Sigmoid colon (tissue), 7 donors: ENCODE data around the gene CLEC3B. TPM values are rescaled to one million over a fixed set of nuclear protein-coding genes. Genes with fewer than 3 reads are reported as not detected.

Experiments
- DNase-seq: peaks from one replicate; pipeline ENCODE4 v3.0.0-alpha.2; 2019
- H3K27ac ChIP-seq, 4 donors: fragments of 200-600 bp; sonication (generic); one replicate each; pipeline ENCODE4 v1.5.1; 2016 to 2019; ENCODE audit warnings: mild to moderate bottlenecking in 1 of 4
- H3K27me3 ChIP-seq, 3 donors: fragments of 200-600 bp; sonication (generic); one replicate each; pipeline ENCODE4 v1.5.1; 2019; ENCODE audit warnings: mild to moderate bottlenecking in 1 of 3
- H3K36me3 ChIP-seq, 4 donors: fragments of 200-600 bp; sonication (generic); one replicate each; pipeline ENCODE4 v1.5.1; 2016 to 2019
- H3K4me1 ChIP-seq, 4 donors: fragments of 200-600 bp; sonication (generic); one replicate each; pipeline ENCODE4 v1.5.1; 2017 to 2019
- H3K4me3 ChIP-seq, 4 donors: fragments of 200-600 bp; sonication (generic); one replicate each; pipeline ENCODE4 v1.5.1; 2017 to 2019; ENCODE audit warnings: mild to moderate bottlenecking in 2 of 4, moderate library complexity in 1 of 4
- H3K9me3 ChIP-seq, 4 donors: fragments of 200-600 bp in 3 of 4; sonication (generic) in 3 of 4; one replicate each; pipeline versions ENCODE4 v1.5.1 to v1.6.1; 2013 to 2019
- CTCF ChIP-seq, 4 experiments: fragments of 450-650 bp in 3 of 4; fragments of 200-600 bp in 1 of 4; IDR thresholded peaks; one replicate each; pipeline ENCODE4 v1.5.1; 2016 to 2019; ENCODE audit warnings: antibody characterized with exemption in 4 of 4, mild to moderate bottlenecking in 3 of 4, moderate library complexity in 2 of 4
- EP300 ChIP-seq, 4 donors: sonication (generic); formaldehyde crosslinking; IDR thresholded peaks; one replicate each; pipeline ENCODE4 v1.6.1; 2017; ENCODE audit warnings: antibody characterized with exemption in 4 of 4
- POLR2A ChIP-seq, 2 donors: fragments of 450-650 bp; IDR thresholded peaks; one replicate each; pipeline ENCODE4 v1.6.1; 2016; ENCODE audit warnings: antibody characterized with exemption in 2 of 2, mild to moderate bottlenecking in 2 of 2, moderate library complexity in 2 of 2
- POLR2AphosphoS5 ChIP-seq, 4 donors: sonication (generic); formaldehyde crosslinking; IDR thresholded peaks; one replicate each; pipeline ENCODE4 v1.6.1; 2017; ENCODE audit warnings: antibody characterized with exemption in 4 of 4
- WGBS, 2 donors: extraction: QIAGEN DNeasy Blood & Tissue Kit; methylation state at CpG; one replicate each; pipeline ENCODE4 v1.1.7; 2013; 5-methylcytosine and 5-hydroxymethylcytosine counted together
- intact Hi-C: fragments of 100-400 bp; cut with DNase I; formaldehyde crosslinking; loops from one replicate; pipeline ENCODE4 v1.15.1; 2023
- polyA plus RNA-seq, 3 donors: library from polyadenylated mRNA; stranded (reverse); fragments of 200-250 nt; gene quantifications; one replicate each; pipeline ENCODE4 v1.2.3, GENCODE V29; 2013
- total RNA-seq, 4 donors: library from RNA; depleted of rRNA; stranded (reverse); fragments of >200 nt; gene quantifications; one replicate each; pipeline ENCODE4 v1.1.0, GENCODE V29; 2016
- donor health status: healthy with polysubstance abuse.
- donor health status: Bipolar disorder and iron deficiency.
- donor health status: healthy.

CLEC3B gene
- total and polyA plus RNA-seq, 7 donors: 8.8 to 97.2 (median 35.3) TPM

GRCh38 chr3:45034612-45035252 is 8.6 kb downstream of the CLEC3B start:
- H3K4me3 ChIP-seq: no peak overlapping the region
- TF ChIP-seq CTCF (IDR thresholded peaks at IDR 0.05) (no peak), POLR2AphosphoS5 (IDR thresholded peaks at IDR 0.05) (no peak), EP300 (IDR thresholded peaks at IDR 0.05) (no peak), POLR2A (IDR thresholded peaks at IDR 0.05) (no peak)
- peaks cover 0 to 37% (median 30%) of the 10 kb centered on the region in 4 donors for H3K4me1 ChIP-seq
- no peaks in the 10 kb centered on the region for H3K9me3 ChIP-seq
- WGBS, 2 donors: 32 to 51% methylated on average over 3 of the region's 3 CpGs
- no peaks in the 10 kb centered on the region for H3K36me3 ChIP-seq
- peak; percentile 82 for DNase-seq
- intact Hi-C loops: loop anchor here (5.0 kb wide), 4 partner anchors 57 to 623 kb away; partner anchors contain the start of genes EXOSC7, TMEM158 and ZDHHC3
- peak overlapping the region; percentile 55 to 79 (median 70) for H3K27ac ChIP-seq
- H3K27me3 ChIP-seq: no peaks in the 10 kb centered on the region

- Histone ChIP-seq H3K27ac (peak overlapping the region; percentile 55 to 79 (median 70)), H3K4me1 (peaks cover 0 to 34% (median 27%) of the 10 kb centered on the region in 4 donors), H3K4me3 (peak overlapping the region; percentile 17 to 48 (median 44)), H3K27me3 (no peaks in the 10 kb centered on the region), H3K9me3 (no peaks in the 10 kb centered on the region), H3K36me3 (no peaks in the 10 kb centered on the region)
- intact Hi-C loops: loop anchor here (5.0 kb wide), 4 partner anchors 58 to 622 kb away; partner anchors contain the start of genes EXOSC7, TMEM158 and ZDHHC3
- DNase-seq: peak; percentile 79
- 23 to 31% methylated on average over 64 of the region's 64 CpGs for WGBS, 2 donors
- TF ChIP-seq EP300 (IDR thresholded peaks at IDR 0.05): no peak
- no peak for TF ChIP-seq POLR2A (IDR thresholded peaks at IDR 0.05)
- no peak for TF ChIP-seq POLR2AphosphoS5 (IDR thresholded peaks at IDR 0.05)
- no peak for TF ChIP-seq CTCF (IDR thresholded peaks at IDR 0.05)
Measured at GRCh38 chr3:45035441-45036301, 9.6 kb downstream of the CLEC3B start.

- Histone ChIP-seq H3K27ac (peak overlapping the region in 3 of 4 donors; percentile 66 to 79 (median 75)), H3K36me3 (no peaks in the 10 kb centered on the region), H3K4me1 (peaks cover 0 to 43% (median 29%) of the 10 kb centered on the region in 4 donors), H3K9me3 (no peaks in the 10 kb centered on the region), H3K4me3 (no peak overlapping the region), H3K27me3 (no peaks in the 10 kb centered on the region)
- WGBS, 2 donors: 2 to 3% methylated on average over 11 of the region's 11 CpGs
- DNase-seq: peak; percentile 95
- TF ChIP-seq POLR2A (IDR thresholded peaks at IDR 0.05) (no peak), EP300 (IDR thresholded peaks at IDR 0.05) (no peak), POLR2AphosphoS5 (IDR thresholded peaks at IDR 0.05) (peak in 3 of 4 donors; percentile 20 to 53 (median 35)), CTCF (IDR thresholded peaks at IDR 0.05) (peak; percentile 94 to 99 (median 94))
- intact Hi-C loops: loop anchor here (1.0 to 5.0 kb wide), 6 partner anchors 61 to 619 kb away; partner anchors contain the start of genes EXOSC7, TMEM158 and ZDHHC3
Measured at GRCh38 chr3:45037720-45038455, 11.8 kb downstream of the CLEC3B start.

- Histone ChIP-seq H3K4me3 (no peak overlapping the region), H3K4me1 (peaks cover 0 to 36% (median 13%) of the 10 kb centered on the region in 4 donors), H3K9me3 (no peaks in the 10 kb centered on the region), H3K27ac (peak overlapping the region in 1 of 4 donors; percentile 12), H3K36me3 (no peaks in the 10 kb centered on the region), H3K27me3 (no peaks in the 10 kb centered on the region)
- intact Hi-C loops: no loop called here
- no peak for TF ChIP-seq POLR2AphosphoS5 (IDR thresholded peaks at IDR 0.05)
- WGBS, 2 donors: 86 to 94% methylated on average over 2 of the region's 2 CpGs
- DNase-seq: no peak
Measured at GRCh38 chr3:45041666-45042065, 15.6 kb downstream of the CLEC3B start.
